Prostate gland (tissue), 2 donors: Measurements from ENCODE around the gene IL20RB. TPM values are rescaled to one million over a fixed set of nuclear protein-coding genes. Genes with fewer than 3 reads are reported as not detected.
A peak's percentile ranks its signal among the peaks of the same experiment; 100 is the strongest.
"Not testable (repeated sequence)": the region's sequence is repeated elsewhere in the genome, so short reads cannot be mapped to it uniquely, and the experiment has no call there.

Experiments used
- DNase-seq: peaks from one replicate; pipeline ENCODE4 v3.0.0-alpha.2; 2019; ENCODE audit warnings: low spot score
- H3K27ac ChIP-seq, 2 donors: fragments of 200-600 bp; sonication (generic); 2 replicates each; pipeline ENCODE4 v1.5.1; 2017 to 2019
- H3K27me3 ChIP-seq: fragments of 200-600 bp; sonication (generic); replicated peaks from 2 replicates; pipeline ENCODE4 v1.5.1; 2019; ENCODE audit not compliant: insufficient read depth
- H3K36me3 ChIP-seq, 2 donors: fragments of 200-600 bp; sonication (generic); 1 replicate in 1 of 2; 2 replicates in 1 of 2; pipeline versions ENCODE4 v1.5.1 to v1.8.1; 2017 to 2019
- H3K4me1 ChIP-seq: fragments of 200-600 bp; sonication (generic); replicated peaks from 2 replicates; pipeline ENCODE4 v1.5.1; 2019
- H3K4me3 ChIP-seq, 2 donors: fragments of 200-600 bp; sonication (generic); 2 replicates each; pipeline ENCODE4 v1.5.1; 2017 to 2019
- H3K9me3 ChIP-seq: fragments of 200-600 bp; sonication (generic); 2 replicates; pipeline ENCODE4 v1.5.1; 2017
- CTCF ChIP-seq, 4 experiments: fragments of 200-600 bp in 2 of 4; fragments of 450-650 bp in 2 of 4; sonication (generic) in 2 of 4; IDR thresholded peaks; 1 replicate in 3 of 4; 2 replicates in 1 of 4; pipeline ENCODE4 v1.5.1; 2016 to 2019; ENCODE audit warnings: antibody characterized with exemption in 4 of 4, mild to moderate bottlenecking in 2 of 4, moderate library complexity in 2 of 4
- POLR2A ChIP-seq: fragments of 450-650 bp; IDR thresholded peaks from one replicate; pipeline ENCODE4 v1.6.1; 2016; ENCODE audit warnings: antibody characterized with exemption, mild to moderate bottlenecking
- POLR2AphosphoS5 ChIP-seq: sonication (generic); formaldehyde crosslinking; IDR thresholded peaks from one replicate; pipeline ENCODE4 v1.6.1; 2017; ENCODE audit warnings: antibody characterized with exemption
- WGBS: methylation state at CpG from one replicate; pipeline ENCODE4 v1.1.5; 2018; 5-methylcytosine and 5-hydroxymethylcytosine counted together
- intact Hi-C: fragments of 100-400 bp; cut with DNase I; formaldehyde crosslinking; loops from one replicate; pipeline ENCODE4 v1.14.2; 2022
- total RNA-seq, 2 donors: library from RNA; depleted of rRNA; stranded (reverse); fragments of >200 nt; gene quantifications; one replicate each; pipeline ENCODE4 v1.1.0, GENCODE V29; 2016

Gene IL20RB
- total RNA-seq, 2 donors from 2014 or later, result 0.14 to 2.5 TPM

GRCh38 chr3:136994772-136995516 is 37.2 kb downstream of the IL20RB start:
- no peaks in the 10 kb centered on the region for H3K36me3 ChIP-seq
- H3K4me1 ChIP-seq, result no peaks in the 10 kb centered on the region
- WGBS, result 36% methylated on average over 8 of the region's 8 CpGs
- peak overlapping the region; percentile 71 to 82 for H3K27ac ChIP-seq
- H3K27me3 ChIP-seq, result no peaks in the 10 kb centered on the region
- peak; percentile 92 for DNase-seq
- H3K4me3 ChIP-seq, result no peak overlapping the region
- intact Hi-C loops, result no loop called here
- H3K9me3 ChIP-seq, result no peaks in the 10 kb centered on the region
- peak; percentile 97 for TF ChIP-seq POLR2AphosphoS5
- TF ChIP-seq CTCF (IDR thresholded peaks at IDR 0.05), result no peak
- TF ChIP-seq POLR2A, result peak; percentile 14

GRCh38 chr3:136995652-136996051 is 37.9 kb downstream of the IL20RB start:
- WGBS, result 100% methylated on average over 1 of the region's 1 CpG
- H3K27me3 ChIP-seq, result no peaks in the 10 kb centered on the region
- DNase-seq, result no peak
- H3K4me1 ChIP-seq, result no peaks in the 10 kb centered on the region
- H3K9me3 ChIP-seq, result no peaks in the 10 kb centered on the region
- H3K4me3 ChIP-seq, result no peak overlapping the region
- intact Hi-C loops, result no loop called here
- H3K36me3 ChIP-seq, result no peaks in the 10 kb centered on the region
- peak overlapping the region; percentile 71 to 82 for H3K27ac ChIP-seq
- TF ChIP-seq CTCF (IDR thresholded peaks at IDR 0.05), result no peak
- no peak for TF ChIP-seq POLR2A
- TF ChIP-seq POLR2AphosphoS5, result no peak

GRCh38 chr3:137000039-137000438 is 42.3 kb downstream of the IL20RB start:
- Histone ChIP-seq H3K4me3 (no peak overlapping the region), H3K27me3 (no peaks in the 10 kb centered on the region), H3K4me1 (no peaks in the 10 kb centered on the region), H3K36me3 (no peaks in the 10 kb centered on the region), H3K9me3 (no peaks in the 10 kb centered on the region), H3K27ac (no peak overlapping the region)
- no peak for DNase-seq
- intact Hi-C loops, result no loop called here
- no peak for TF ChIP-seq POLR2A
- TF ChIP-seq POLR2AphosphoS5, result no peak
- no peak for TF ChIP-seq CTCF (IDR thresholded peaks at IDR 0.05)

- H3K36me3 ChIP-seq, H3K9me3 ChIP-seq, H3K27ac ChIP-seq, intact Hi-C loops, DNase-seq, H3K27me3 ChIP-seq, H3K4me3 ChIP-seq, H3K4me1 ChIP-seq: not testable (repeated sequence)
- 89% methylated on average over 9 of the region's 9 CpGs for WGBS
These were observed 49.6 kb downstream of the IL20RB start for GRCh38 chr3:137007376-137007775.

- intact Hi-C loops, result no loop called here
- WGBS, result 67% methylated on average over 3 of the region's 3 CpGs
- TF ChIP-seq POLR2AphosphoS5 (no peak), POLR2A (no peak)
These were observed 50.3 kb downstream of the IL20RB start for GRCh38 chr3:137008131-137008530.

GRCh38 chr3:137008976-137009375 is 51.2 kb downstream of the IL20RB start:
- TF ChIP-seq POLR2A, result no peak

More at GRCh38 chr3:137008131-137008530, 50.3 kb downstream of the IL20RB start:
- Histone ChIP-seq H3K9me3 (no peaks in the 10 kb centered on the region), H3K27ac (no peak overlapping the region), H3K36me3 (no peaks in the 10 kb centered on the region), H3K27me3 (no peaks in the 10 kb centered on the region), H3K4me1 (no peaks in the 10 kb centered on the region), H3K4me3 (no peak overlapping the region)
- DNase-seq, result no peak

More at GRCh38 chr3:137008976-137009375, 51.2 kb downstream of the IL20RB start:
- intact Hi-C loops, result no loop called here
- WGBS, result 91% methylated on average over 4 of the region's 4 CpGs
- H3K4me1 ChIP-seq, result no peaks in the 10 kb centered on the region
- H3K9me3 ChIP-seq, result no peaks in the 10 kb centered on the region
- no peaks in the 10 kb centered on the region for H3K36me3 ChIP-seq
- H3K27ac ChIP-seq, result no peak overlapping the region
- DNase-seq, result no peak
- no peak overlapping the region for H3K4me3 ChIP-seq
- no peaks in the 10 kb centered on the region for H3K27me3 ChIP-seq
